H1 (cell line): ENCODE data around the gene MEIOB. TPM values are rescaled to one million over a fixed set of nuclear protein-coding genes. Genes with fewer than 3 reads are reported as not detected.

Source experiments
- EGR1 ChIP-seq: IDR thresholded peaks from 2 replicates; pipeline ENCODE4 v1.6.1; 2011; ENCODE audit warnings: low read depth, low read length, borderline replicate concordance
- EZH2 ChIP-seq: fragments of 200-600 bp; sonication (generic); IDR thresholded peaks from 2 replicates; pipeline ENCODE4 v1.7.1; 2012; ENCODE audit warnings: low read depth, mild to moderate bottlenecking, moderate library complexity, low read length, inconsistent platforms; ENCODE audit not compliant: severe bottlenecking
- POLR2AphosphoS5 ChIP-seq: IDR thresholded peaks from 2 replicates; pipeline ENCODE4 v1.6.1; 2011; ENCODE audit warnings: low read depth, low read length
- RBBP5 ChIP-seq: IDR thresholded peaks from 2 replicates; pipeline ENCODE4 v1.7.1; 2012; ENCODE audit warnings: low read depth, mild to moderate bottlenecking, inconsistent platforms, low read length, moderate library complexity, borderline replicate concordance
- SAP30 ChIP-seq: fragments of 300-600 bp; sonication (generic); IDR thresholded peaks from 2 replicates; pipeline ENCODE4 v1.7.1; 2012; ENCODE audit warnings: low read length, moderate library complexity, mild to moderate bottlenecking, inconsistent platforms; ENCODE audit not compliant: insufficient read depth, insufficient replicate concordance
- TCF12 ChIP-seq: IDR thresholded peaks from 2 replicates; pipeline ENCODE4 v1.6.1; 2011; ENCODE audit warnings: low read depth, mild to moderate bottlenecking, low read length
- ZNF274 ChIP-seq: IDR thresholded peaks from 2 replicates; pipeline ENCODE4 v1.7.0; 2012; ENCODE audit warnings: low read length, borderline replicate concordance; ENCODE audit errors: extremely low read depth
- polyA plus RNA-seq, 7 experiments: library from polyadenylated mRNA; depleted of rRNA in 3 of 7; stranded (reverse) in 5 of 7; unstranded in 2 of 7; fragments of >200 nt in 5 of 7; fragments of 200-250 nt in 2 of 7; gene quantifications; 1 replicate in 5 of 7; 2 replicates in 1 of 7; 4 replicates in 1 of 7; pipeline versions ENCODE4 v1.2.1 to v1.2.3, GENCODE V29; 2011 to 2013; ENCODE audit warnings: missing spikeins in 2 of 7, mixed read lengths in 2 of 7
- total RNA-seq: library from RNA; stranded (reverse); fragmentation: NEBNext Ultra II Directional; extraction: Animal tissue kit (Norgen Biotek cat#: 25700); gene quantifications from 2 replicates; pipeline ENCODE4 v1.2.1, GENCODE V29; 2021

MEIOB gene
- total and polyA plus RNA-seq, 2 of the 8 experiments (the other 6 are each of a cell fraction or from before 2014, with no cell fraction given): 0.63 to 1.1 TPM

GRCh38 chr16:1820096-1820945 is 51.6 kb downstream of the MEIOB start (continued):
- TF ChIP-seq SAP30: no peak
- TF ChIP-seq POLR2AphosphoS5: no peak
- TF ChIP-seq EGR1: no peak
- no peak for TF ChIP-seq EZH2
- no peak for TF ChIP-seq TCF12
- TF ChIP-seq RBBP5: no peak
- TF ChIP-seq ZNF274: no peak
